ENCODE measurements around the gene DYNC2I2. TPM values are rescaled to one million over a fixed set of nuclear protein-coding genes. Genes with fewer than 3 reads are reported as not detected.
"Not testable (repeated sequence)": the region's sequence is repeated elsewhere in the genome, so short reads cannot be mapped to it uniquely, and the experiment has no call there.

Gene DYNC2I2
- total RNA-seq, 1 donor from 2014 or later, result 57.6 TPM

GRCh38 chr9:128619779-128620178 is 36.9 kb downstream of the DYNC2I2 start:
- intact Hi-C loops (cut with micrococcal nuclease), result no loop called here

GRCh38 chr9:128619127-128619526 is 37.5 kb downstream of the DYNC2I2 start:
- intact Hi-C loops (cut with micrococcal nuclease), result no loop called here

- intact Hi-C loops (cut with micrococcal nuclease), result no loop called here
These were observed 38.7 kb downstream of the DYNC2I2 start for GRCh38 chr9:128617943-128618342.

- intact Hi-C loops (cut with micrococcal nuclease), result no loop called here
These were observed 41.1 kb downstream of the DYNC2I2 start for GRCh38 chr9:128615571-128615970.

GRCh38 chr9:128614728-128615127 is 41.9 kb downstream of the DYNC2I2 start:
- intact Hi-C loops (cut with micrococcal nuclease), result no loop called here

- intact Hi-C loops (cut with micrococcal nuclease), result no loop called here
These were observed 44.9 kb downstream of the DYNC2I2 start for GRCh38 chr9:128611600-128612394.

- intact Hi-C loops (cut with micrococcal nuclease), result no loop called here
These were observed 45.8 kb downstream of the DYNC2I2 start for GRCh38 chr9:128610897-128611296.

- intact Hi-C loops (cut with micrococcal nuclease), result no loop called here
These were observed 48.9 kb downstream of the DYNC2I2 start for GRCh38 chr9:128607642-128608350.

GRCh38 chr9:128603697-128604096 is 53.0 kb downstream of the DYNC2I2 start:
- intact Hi-C loops (cut with micrococcal nuclease), result no loop called here

- intact Hi-C loops (cut with micrococcal nuclease), result no loop called here
These were observed 56.5 kb downstream of the DYNC2I2 start for GRCh38 chr9:128600099-128600498.

GRCh38 chr9:128595471-128595870 is 61.2 kb downstream of the DYNC2I2 start:
- intact Hi-C loops (cut with micrococcal nuclease), result no loop called here

- intact Hi-C loops (cut with micrococcal nuclease), result no loop called here
These were observed 62.8 kb downstream of the DYNC2I2 start for GRCh38 chr9:128593856-128594255.

GRCh38 chr9:128593039-128593438 is 63.6 kb downstream of the DYNC2I2 start:
- intact Hi-C loops (cut with micrococcal nuclease), result no loop called here

- intact Hi-C loops (cut with micrococcal nuclease), result no loop called here
These were observed 67.9 kb downstream of the DYNC2I2 start for GRCh38 chr9:128588581-128589233.

GRCh38 chr9:128587453-128587852 is 69.2 kb downstream of the DYNC2I2 start:
- intact Hi-C loops (cut with micrococcal nuclease), result no loop called here

- intact Hi-C loops (cut with micrococcal nuclease), result not testable (repeated sequence)
These were observed 69.7 kb downstream of the DYNC2I2 start for GRCh38 chr9:128586934-128587333.

- intact Hi-C loops (cut with micrococcal nuclease), result not testable (repeated sequence)
These were observed 71.5 kb downstream of the DYNC2I2 start for GRCh38 chr9:128585155-128585554.

Other genes starting within 250 kb of the DYNC2I2 start
- 3.2 TPM in 2 replicates for gene CERCAM, start 236.0 kb downstream of the DYNC2I2 start, total RNA-seq
- gene ODF2, start 200.8 kb downstream of the DYNC2I2 start, total RNA-seq, result 54.3 and 58.6 TPM in 2 replicates
- 46.0 and 47.5 TPM in 2 replicates for gene GLE1, start 152.1 kb downstream of the DYNC2I2 start, total RNA-seq
- gene SPTAN1, start 104.3 kb downstream of the DYNC2I2 start, total RNA-seq, result 326 and 333 TPM in 2 replicates
- 551 and 554 TPM in 2 replicates for gene SET, start 32.4 kb upstream of the DYNC2I2 start, total RNA-seq
- 12.9 and 13.8 TPM in 2 replicates for gene PKN3, start 45.7 kb upstream of the DYNC2I2 start, total RNA-seq
- 68.0 and 68.7 TPM in 2 replicates for gene ZDHHC12, start 67.3 kb upstream of the DYNC2I2 start, total RNA-seq
- 12.8 and 16.3 TPM in 2 replicates for gene ZER1, start 115.1 kb upstream of the DYNC2I2 start, total RNA-seq
- gene TBC1D13, start 130.4 kb upstream of the DYNC2I2 start, total RNA-seq, result 21.1 and 22.2 TPM in 2 replicates
- gene ENDOG, start 161.7 kb upstream of the DYNC2I2 start, total RNA-seq, result 14.3 and 15.3 TPM in 2 replicates
- 73.1 and 80.3 TPM in 2 replicates for gene SPOUT1, start 172.9 kb upstream of the DYNC2I2 start, total RNA-seq
- gene KYAT1, start 225.1 kb upstream of the DYNC2I2 start, total RNA-seq, result 15.7 and 17.4 TPM in 2 replicates
- gene LRRC8A, start 225.3 kb upstream of the DYNC2I2 start, total RNA-seq, result 52.4 and 53.1 TPM in 2 replicates

All from T-helper 2 cell treated with Interferon-gamma antibody and Interleukin-4, amounts not matched to agents 100 ng/mL and 5 ng/mL, for 36 hours (primary cell).